Thoracic aorta (tissue), 2 donors: Measurements from ENCODE around the gene GPATCH4. TPM values are rescaled to one million over a fixed set of nuclear protein-coding genes. Genes with fewer than 3 reads are reported as not detected.

Source experiments
- ATAC-seq: fragments of 150-250 bp; one replicate; pipeline ENCODE4 v1.8.0; 2017; ENCODE audit warnings: low read depth; ENCODE audit not compliant: insufficient number of reproducible peaks, low FRiP score
- DNase-seq: peaks from one replicate; pipeline ENCODE4 v3.0.0-alpha.2; 2020; ENCODE audit warnings: low spot score
- H3K27ac ChIP-seq, 2 donors: fragments of 200-600 bp; sonication (generic); 1 replicate in 1 of 2; 2 replicates in 1 of 2; pipeline ENCODE4 v1.5.1; 2016; ENCODE audit warnings: mild to moderate bottlenecking in 2 of 2, moderate library complexity in 2 of 2
- H3K27me3 ChIP-seq: fragments of 200-600 bp; sonication (generic); replicated peaks from 2 replicates; pipeline ENCODE4 v1.6.0; 2016; ENCODE audit warnings: mild to moderate bottlenecking; ENCODE audit not compliant: insufficient read depth
- H3K36me3 ChIP-seq: fragments of 200-600 bp; sonication (generic); one replicate; pipeline ENCODE4 v1.5.1; 2016
- H3K4me1 ChIP-seq, 2 donors: fragments of 200-600 bp; sonication (generic); 1 replicate in 1 of 2; 2 replicates in 1 of 2; pipeline versions ENCODE4 v1.5.1 to v1.6.0; 2016; ENCODE audit warnings: low read depth in 2 of 2, mild to moderate bottlenecking in 1 of 2; ENCODE audit not compliant: control insufficient read depth in 1 of 2
- H3K4me3 ChIP-seq: fragments of 200-600 bp; sonication (generic); 2 replicates; pipeline ENCODE4 v1.5.1; 2016; ENCODE audit warnings: mild to moderate bottlenecking
- H3K9me3 ChIP-seq: fragments of 200-600 bp; sonication (generic); 2 replicates; pipeline ENCODE4 v1.5.1; 2016
- CTCF ChIP-seq: fragments of 200-600 bp; sonication (generic); IDR thresholded peaks from one replicate; pipeline ENCODE4 v1.5.1; 2019; ENCODE audit warnings: antibody characterized with exemption
- total RNA-seq, 2 donors: library from RNA; depleted of rRNA; stranded (reverse); fragments of >200 nt; gene quantifications; one replicate each; pipeline versions ENCODE4 v1.1.0 to v1.2.3, GENCODE V29; 2016

GPATCH4 gene
- 10 to 100 TPM in 1 of 2 donors, 1 to 10 TPM in 1; 8.1 to 69.3 TPM for total RNA-seq

- Histone ChIP-seq H3K4me3 (peak within 1 kb of the TSS; percentile 74), H3K4me1 (peaks cover 7 to 16% of the 10 kb centered on the region in 2 donors), H3K9me3 (no peaks in the 10 kb centered on the region), H3K36me3 (peaks cover 3% of the 10 kb centered on the region), H3K27ac (peak within 1 kb of the TSS; percentile 44 to 75), H3K27me3 (no peaks in the 10 kb centered on the region)
- ATAC-seq (peak; percentile 95), DNase-seq (peak; percentile 58)
- TF ChIP-seq CTCF: no peak
Observed at GRCh38 chr1:156601122-156601830, at the start of gene GPATCH4. TSS of gene GPATCH4 (minus strand) at chr1:156601479.

GRCh38 chr1:156648951-156649350, 47.7 kb upstream of the GPATCH4 start:
- H3K4me3 ChIP-seq: no peak overlapping the region
- no peak overlapping the region for H3K27ac ChIP-seq
- no peaks in the 10 kb centered on the region for H3K36me3 ChIP-seq
- H3K27me3 ChIP-seq: no peaks in the 10 kb centered on the region
- no peak for ATAC-seq
- no peak for TF ChIP-seq CTCF
- H3K9me3 ChIP-seq: no peaks in the 10 kb centered on the region
- no peak for DNase-seq
- no peaks in the 10 kb centered on the region for H3K4me1 ChIP-seq

- ATAC-seq (no peak), DNase-seq (no peak)
- Histone ChIP-seq H3K4me1 (no peaks in the 10 kb centered on the region), H3K36me3 (no peaks in the 10 kb centered on the region), H3K27ac (no peak overlapping the region), H3K9me3 (no peaks in the 10 kb centered on the region), H3K27me3 (no peaks in the 10 kb centered on the region), H3K4me3 (no peak overlapping the region)
- TF ChIP-seq CTCF: no peak
Observed at GRCh38 chr1:156648496-156648895, 47.2 kb upstream of the GPATCH4 start.

GRCh38 chr1:156647351-156647750, 46.1 kb upstream of the GPATCH4 start:
- Histone ChIP-seq H3K9me3 (no peaks in the 10 kb centered on the region), H3K27me3 (no peaks in the 10 kb centered on the region), H3K4me3 (no peak overlapping the region), H3K27ac (no peak overlapping the region), H3K4me1 (peaks cover 0 to 1% of the 10 kb centered on the region in 2 donors), H3K36me3 (no peaks in the 10 kb centered on the region)
- ATAC-seq (no peak), DNase-seq (no peak)
- no peak for TF ChIP-seq CTCF

- TF ChIP-seq CTCF: no peak
- Histone ChIP-seq H3K36me3 (no peaks in the 10 kb centered on the region), H3K4me1 (peaks cover 4 to 6% of the 10 kb centered on the region in 2 donors), H3K4me3 (no peak overlapping the region), H3K9me3 (no peaks in the 10 kb centered on the region), H3K27me3 (no peaks in the 10 kb centered on the region), H3K27ac (no peak overlapping the region)
- ATAC-seq (no peak), DNase-seq (no peak)
Observed at GRCh38 chr1:156646738-156647211, 45.5 kb upstream of the GPATCH4 start.
